Uterus (tissue), 2 donors: ENCODE measurements around the gene HS6ST3.

Source experiments
- CTCF ChIP-seq, 4 experiments: fragments of 200-600 bp in 2 of 4; fragments of 450-650 bp in 2 of 4; sonication (generic) in 2 of 4; IDR thresholded peaks; one replicate each; pipeline ENCODE4 v1.5.1; 2016 to 2019; ENCODE audit warnings: antibody characterized with exemption in 4 of 4, mild to moderate bottlenecking in 2 of 4, moderate library complexity in 1 of 4
- POLR2A ChIP-seq, 2 donors: fragments of 450-650 bp; IDR thresholded peaks; one replicate each; pipeline ENCODE4 v1.6.1; 2016; ENCODE audit warnings: antibody characterized with exemption in 2 of 2, mild to moderate bottlenecking in 1 of 2, moderate library complexity in 1 of 2

DNA sequence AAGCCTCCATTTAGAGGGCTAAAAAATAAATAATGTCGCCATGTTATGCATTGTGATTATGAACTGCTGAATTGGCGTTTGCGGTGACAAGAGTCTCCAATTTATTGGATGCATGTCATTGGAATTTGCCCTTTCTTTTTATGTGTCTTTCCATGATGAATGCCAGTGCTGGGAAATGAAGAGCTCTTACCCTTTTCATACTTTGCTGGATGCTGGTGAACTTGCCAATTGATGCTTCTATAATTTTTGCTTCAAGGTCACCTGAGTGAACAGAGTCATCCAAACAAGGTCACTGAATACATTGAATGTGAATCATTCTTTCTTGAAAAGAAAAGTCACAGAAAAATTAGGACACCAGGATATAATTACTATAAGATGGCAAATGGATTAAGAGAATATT lies 556.2 kb downstream of the HS6ST3 start:
- TF ChIP-seq CTCF (IDR thresholded peaks at IDR 0.05) (no peak), POLR2A (IDR thresholded peaks at IDR 0.05) (no peak)
